ENCODE data around the gene CCDC92. TPM values are rescaled to one million over a fixed set of nuclear protein-coding genes. Genes with fewer than 3 reads are reported as not detected.

The CCDC92 gene
- polyA plus RNA-seq, 2 of the 4 experiments (the other 2 are of a cell fraction), result 27.2 to 27.5 TPM

- Histone ChIP-seq H3K27ac (no peak overlapping the region), H3K4me2 (no peak overlapping the region), H3K4me1 (peaks cover 3% of the 10 kb centered on the region; the same call in 1 of the 3 replicates), H3K9me3 (no peaks in the 10 kb centered on the region), H3K4me3 (no peak overlapping the region)
- DNase-seq (ENCODE audit: low read depth in 1 of 2, low spot score in 1 of 2) (no peak), FAIRE-seq (no peak), ATAC-seq (no peak)
- ChIA-PET CTCF (no interaction called here), POLR2A (no interaction called here)
- TF ChIP-seq CBX8 (IDR thresholded peaks at IDR 0.05) (no peak), BHLHE40 (IDR thresholded peaks at IDR 0.05; ENCODE audit: low read depth, low read length) (no peak), REST (IDR thresholded peaks at IDR 0.05) (no peak), TP53 (CRISPR knock-in tag; IDR thresholded peaks at IDR 0.05) (no peak), BCL3 (IDR thresholded peaks at IDR 0.05) (no peak), ELK1 (IDR thresholded peaks at IDR 0.05; ENCODE audit: low read depth, low read length) (no peak), NFE2L2 (conservative IDR thresholded peaks at IDR 0.05; ENCODE audit: low read length) (no peak), PHF8 (IDR thresholded peaks at IDR 0.05; ENCODE audit: borderline replicate concordance, low read depth) (no peak), POLR2A (IDR thresholded peaks at IDR 0.05; ENCODE audit: low read length) (no peak), E2F6 (IDR thresholded peaks at IDR 0.05; ENCODE audit: borderline replicate concordance, low read depth) (no peak), RFX5 (IDR thresholded peaks at IDR 0.05) (no peak), POLR2AphosphoS2 (conservative IDR thresholded peaks at IDR 0.05; ENCODE audit: low read length) (no peak), ESRRA (IDR thresholded peaks at IDR 0.05; ENCODE audit: borderline replicate concordance, low read length) (no peak), ZNF302 (CRISPR knock-in tag; IDR thresholded peaks at IDR 0.05) (no peak), CBX2 (IDR thresholded peaks at IDR 0.05; ENCODE audit: borderline replicate concordance, low read depth) (no peak), FOSB (CRISPR knock-in tag; IDR thresholded peaks at IDR 0.05) (no peak), MYC (IDR thresholded peaks at IDR 0.05; ENCODE audit: borderline replicate concordance, low read length) (no peak), SREBF2 (IDR thresholded peaks at IDR 0.05) (no peak), EHMT2 (IDR thresholded peaks at IDR 0.05; ENCODE audit: low read depth) (no peak), HES2 (IDR thresholded peaks at IDR 0.05) (no peak)
- 55% methylated on average over 2 of the region's 2 CpGs for WGBS (ENCODE audit: missing lambda C conversion rate)
These were observed 20.6 kb downstream of the CCDC92 start for GRCh38 chr12:123952037-123952436.

- DNase-seq (ENCODE audit: low read depth in 1 of 2, low spot score in 1 of 2) (no peak), ATAC-seq (no peak), FAIRE-seq (no peak)
- TF ChIP-seq FOSB (CRISPR knock-in tag; IDR thresholded peaks at IDR 0.05) (no peak), ESRRA (IDR thresholded peaks at IDR 0.05; ENCODE audit: borderline replicate concordance, low read length) (no peak), CHD2 (IDR thresholded peaks at IDR 0.05; ENCODE audit: low read length, partially characterized antibody) (no peak), ZC3H11A (IDR thresholded peaks at IDR 0.05) (no peak), ZNF302 (CRISPR knock-in tag; IDR thresholded peaks at IDR 0.05) (no peak), MYC (IDR thresholded peaks at IDR 0.05; ENCODE audit: borderline replicate concordance, low read length) (no peak), HOXB13 (CRISPR knock-in tag; IDR thresholded peaks at IDR 0.05; ENCODE audit: low read depth) (no peak), KDM1A (IDR thresholded peaks at IDR 0.05; ENCODE audit: low read depth) (no peak), CBX2 (IDR thresholded peaks at IDR 0.05; ENCODE audit: borderline replicate concordance, low read depth) (no peak), MAX (IDR thresholded peaks at IDR 0.05) (no peak)
- H3K27ac ChIP-seq, result no peak overlapping the region
- H3K4me1 ChIP-seq, result peaks cover 3% of the 10 kb centered on the region; the same call in 1 of the 3 replicates
- H3K4me3 ChIP-seq, result no peak overlapping the region
- ChIA-PET CTCF (interaction anchor here (0.6 kb wide), 1 partner anchor 18 kb away, joined by 3 read pairs; no protein-coding TSS in a partner anchor), POLR2A (no interaction called here)
- WGBS (ENCODE audit: missing lambda C conversion rate), result 86% methylated on average over 4 of the region's 4 CpGs
- no peak overlapping the region for H3K4me2 ChIP-seq
- no peaks in the 10 kb centered on the region for H3K9me3 ChIP-seq
These were observed 21.2 kb downstream of the CCDC92 start for GRCh38 chr12:123951467-123951866.

Data from A549 (cell line).